ENCODE results near the gene LRIG3.

DNA sequence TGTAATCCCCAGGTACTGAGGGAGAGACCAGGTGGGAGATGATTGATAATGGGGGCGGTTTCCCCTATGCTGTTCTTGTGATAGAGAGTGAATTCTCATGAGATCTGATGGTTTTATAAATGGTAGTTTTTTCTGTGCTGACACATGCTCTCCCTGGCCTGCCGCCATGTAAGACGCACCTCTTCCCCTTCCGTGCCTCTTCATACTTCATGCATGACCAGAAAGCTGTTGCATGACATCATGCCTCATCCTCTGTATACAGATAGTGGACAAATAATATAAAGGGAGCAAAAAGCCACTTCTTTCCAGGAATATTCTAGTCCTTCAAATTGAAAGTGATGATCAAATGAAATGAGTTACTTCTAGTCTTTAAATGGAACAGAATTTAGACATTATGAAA is 47.3 kb upstream of the LRIG3 start:
- no peak for TF ChIP-seq MAFK (IDR thresholded peaks at IDR 0.05; ENCODE audit: low read depth, low read length)
- no peak for TF ChIP-seq EP300 (IDR thresholded peaks at IDR 0.05; ENCODE audit: borderline replicate concordance in 1 of 2, low read depth in 2 of 2, low read length in 2 of 2)
- TF ChIP-seq EZH2 (IDR thresholded peaks at IDR 0.05; ENCODE audit: low read depth, low read length, severe bottlenecking): no peak
- TF ChIP-seq ZNF274 (IDR thresholded peaks at IDR 0.05; ENCODE audit: borderline replicate concordance, extremely low read depth, low read length): no peak
- TF ChIP-seq, protein P1, sequence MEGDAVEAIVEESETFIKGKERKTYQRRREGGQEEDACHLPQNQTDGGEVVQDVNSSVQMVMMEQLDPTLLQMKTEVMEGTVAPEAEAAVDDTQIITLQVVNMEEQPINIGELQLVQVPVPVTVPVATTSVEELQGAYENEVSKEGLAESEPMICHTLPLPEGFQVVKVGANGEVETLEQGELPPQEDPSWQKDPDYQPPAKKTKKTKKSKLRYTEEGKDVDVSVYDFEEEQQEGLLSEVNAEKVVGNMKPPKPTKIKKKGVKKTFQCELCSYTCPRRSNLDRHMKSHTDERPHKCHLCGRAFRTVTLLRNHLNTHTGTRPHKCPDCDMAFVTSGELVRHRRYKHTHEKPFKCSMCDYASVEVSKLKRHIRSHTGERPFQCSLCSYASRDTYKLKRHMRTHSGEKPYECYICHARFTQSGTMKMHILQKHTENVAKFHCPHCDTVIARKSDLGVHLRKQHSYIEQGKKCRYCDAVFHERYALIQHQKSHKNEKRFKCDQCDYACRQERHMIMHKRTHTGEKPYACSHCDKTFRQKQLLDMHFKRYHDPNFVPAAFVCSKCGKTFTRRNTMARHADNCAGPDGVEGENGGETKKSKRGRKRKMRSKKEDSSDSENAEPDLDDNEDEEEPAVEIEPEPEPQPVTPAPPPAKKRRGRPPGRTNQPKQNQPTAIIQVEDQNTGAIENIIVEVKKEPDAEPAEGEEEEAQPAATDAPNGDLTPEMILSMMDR (IDR thresholded peaks at IDR 0.05; ENCODE audit: control extremely low read depth in 1 of 3, insufficient read depth in 1 of 3, low read depth in 1 of 3, low read length in 3 of 3): no peak
